Measurements from ENCODE around the gene USP10. TPM values are rescaled to one million over a fixed set of nuclear protein-coding genes. Genes with fewer than 3 reads are reported as not detected.

The USP10 gene
- total and polyA plus RNA-seq, 7 donors: 17.1 to 64.3 (median 43.9) TPM

DNA sequence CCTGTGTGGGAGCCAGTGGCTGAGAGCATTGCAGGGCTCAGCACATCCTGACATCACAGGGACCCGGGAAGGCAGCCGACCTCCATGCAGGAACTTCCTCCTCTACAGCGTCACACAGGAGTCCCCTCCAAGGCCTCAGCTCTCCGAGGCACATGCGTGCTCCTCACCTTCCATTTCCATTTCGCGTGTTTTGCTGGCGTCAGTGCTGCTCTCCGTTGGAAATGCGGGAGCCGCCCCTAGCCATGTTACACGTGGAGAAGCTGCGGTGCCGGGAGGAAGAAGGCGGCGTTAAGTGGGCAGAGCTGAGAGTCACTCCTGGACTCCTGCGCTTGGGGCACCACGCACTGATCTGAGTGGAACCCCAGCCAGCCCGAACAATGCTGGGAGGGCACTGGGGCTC, 94.8 kb downstream of the USP10 start:
- Histone ChIP-seq H3K4me1 (peaks cover 0 to 19% (median 17%) of the 10 kb centered on the region in 4 donors), H3K27ac (peak overlapping the region; percentile 74 to 85 (median 80)), H3K4me3 (peak overlapping the region in 3 of 4 donors; percentile 22 to 39 (median 31)), H3K36me3 (no peaks in the 10 kb centered on the region), H3K9me3 (no peaks in the 10 kb centered on the region), H3K27me3 (no peaks in the 10 kb centered on the region)
- no peak for TF ChIP-seq EP300 (IDR thresholded peaks at IDR 0.05)
- TF ChIP-seq POLR2AphosphoS5 (IDR thresholded peaks at IDR 0.05): no peak
- no peak for TF ChIP-seq POLR2A (IDR thresholded peaks at IDR 0.05)
- TF ChIP-seq, protein P1, sequence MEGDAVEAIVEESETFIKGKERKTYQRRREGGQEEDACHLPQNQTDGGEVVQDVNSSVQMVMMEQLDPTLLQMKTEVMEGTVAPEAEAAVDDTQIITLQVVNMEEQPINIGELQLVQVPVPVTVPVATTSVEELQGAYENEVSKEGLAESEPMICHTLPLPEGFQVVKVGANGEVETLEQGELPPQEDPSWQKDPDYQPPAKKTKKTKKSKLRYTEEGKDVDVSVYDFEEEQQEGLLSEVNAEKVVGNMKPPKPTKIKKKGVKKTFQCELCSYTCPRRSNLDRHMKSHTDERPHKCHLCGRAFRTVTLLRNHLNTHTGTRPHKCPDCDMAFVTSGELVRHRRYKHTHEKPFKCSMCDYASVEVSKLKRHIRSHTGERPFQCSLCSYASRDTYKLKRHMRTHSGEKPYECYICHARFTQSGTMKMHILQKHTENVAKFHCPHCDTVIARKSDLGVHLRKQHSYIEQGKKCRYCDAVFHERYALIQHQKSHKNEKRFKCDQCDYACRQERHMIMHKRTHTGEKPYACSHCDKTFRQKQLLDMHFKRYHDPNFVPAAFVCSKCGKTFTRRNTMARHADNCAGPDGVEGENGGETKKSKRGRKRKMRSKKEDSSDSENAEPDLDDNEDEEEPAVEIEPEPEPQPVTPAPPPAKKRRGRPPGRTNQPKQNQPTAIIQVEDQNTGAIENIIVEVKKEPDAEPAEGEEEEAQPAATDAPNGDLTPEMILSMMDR (IDR thresholded peaks at IDR 0.05): no peak
- intact Hi-C loops (cut with DNase I): loop anchor here (2.0 kb wide), 1 partner anchor 40 kb away; no protein-coding TSS in a partner anchor
- DNase-seq: peak; percentile 75
- WGBS, 2 donors: 89% methylated on average over 19 of the region's 19 CpGs

DNA sequence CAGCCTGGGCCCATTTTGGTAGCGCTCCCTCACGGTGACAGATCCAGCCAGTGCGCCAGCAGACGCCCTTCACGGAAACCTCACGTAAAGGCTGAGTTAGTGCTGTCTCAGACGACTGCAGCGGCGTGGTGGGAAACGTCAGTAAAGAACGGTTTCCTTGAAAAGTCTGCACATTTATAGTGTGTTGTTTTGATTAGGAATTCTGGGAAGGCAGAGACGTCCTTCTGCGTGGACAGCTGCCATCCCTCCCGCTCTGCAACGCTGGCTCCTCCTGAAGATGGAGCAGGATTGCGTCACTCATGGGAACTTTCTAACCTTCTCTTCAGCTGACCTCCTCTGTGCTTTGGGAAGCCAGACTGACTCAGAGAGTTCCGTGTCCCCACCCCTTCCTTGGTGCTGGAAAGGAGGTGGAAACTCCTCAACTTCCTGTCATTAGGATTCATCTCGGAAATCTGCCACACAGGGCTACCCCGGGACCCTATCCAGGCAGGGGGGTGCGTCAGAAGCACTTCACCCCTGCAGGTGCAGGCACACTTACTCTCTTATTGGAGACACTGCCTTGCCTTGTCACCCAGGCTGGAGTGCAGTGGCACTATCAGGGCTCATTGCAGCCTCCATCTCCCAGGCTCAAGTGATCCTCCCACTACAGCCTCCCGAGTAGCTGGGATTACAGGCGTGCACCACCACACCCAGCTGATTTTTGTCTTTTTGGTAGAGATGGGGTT, 95.7 kb downstream of the USP10 start:
- peak; percentile 97 for DNase-seq
- peak overlapping the region; percentile 74 to 85 (median 80) for H3K27ac ChIP-seq
- TF ChIP-seq POLR2A (IDR thresholded peaks at IDR 0.05): peak in 1 of 2 donors; percentile 19
- TF ChIP-seq POLR2AphosphoS5 (IDR thresholded peaks at IDR 0.05): peak; percentile 83 to 95 (median 83)
- TF ChIP-seq, protein P1 (IDR thresholded peaks at IDR 0.05): no peak
- TF ChIP-seq EP300 (IDR thresholded peaks at IDR 0.05): peak; percentile 60 to 98 (median 84)
- WGBS, 2 donors: 79 to 83% methylated on average over 22 of the region's 22 CpGs
- H3K36me3 ChIP-seq: no peaks in the 10 kb centered on the region
- intact Hi-C loops (cut with DNase I): loop anchor here (2.0 kb wide), 1 partner anchor 39 kb away; no protein-coding TSS in a partner anchor
- H3K4me3 ChIP-seq: peak overlapping the region; percentile 21 to 39 (median 26)
- H3K4me1 ChIP-seq: peaks cover 0 to 19% (median 17%) of the 10 kb centered on the region in 4 donors
- H3K9me3 ChIP-seq: no peaks in the 10 kb centered on the region
- no peaks in the 10 kb centered on the region for H3K27me3 ChIP-seq

DNA sequence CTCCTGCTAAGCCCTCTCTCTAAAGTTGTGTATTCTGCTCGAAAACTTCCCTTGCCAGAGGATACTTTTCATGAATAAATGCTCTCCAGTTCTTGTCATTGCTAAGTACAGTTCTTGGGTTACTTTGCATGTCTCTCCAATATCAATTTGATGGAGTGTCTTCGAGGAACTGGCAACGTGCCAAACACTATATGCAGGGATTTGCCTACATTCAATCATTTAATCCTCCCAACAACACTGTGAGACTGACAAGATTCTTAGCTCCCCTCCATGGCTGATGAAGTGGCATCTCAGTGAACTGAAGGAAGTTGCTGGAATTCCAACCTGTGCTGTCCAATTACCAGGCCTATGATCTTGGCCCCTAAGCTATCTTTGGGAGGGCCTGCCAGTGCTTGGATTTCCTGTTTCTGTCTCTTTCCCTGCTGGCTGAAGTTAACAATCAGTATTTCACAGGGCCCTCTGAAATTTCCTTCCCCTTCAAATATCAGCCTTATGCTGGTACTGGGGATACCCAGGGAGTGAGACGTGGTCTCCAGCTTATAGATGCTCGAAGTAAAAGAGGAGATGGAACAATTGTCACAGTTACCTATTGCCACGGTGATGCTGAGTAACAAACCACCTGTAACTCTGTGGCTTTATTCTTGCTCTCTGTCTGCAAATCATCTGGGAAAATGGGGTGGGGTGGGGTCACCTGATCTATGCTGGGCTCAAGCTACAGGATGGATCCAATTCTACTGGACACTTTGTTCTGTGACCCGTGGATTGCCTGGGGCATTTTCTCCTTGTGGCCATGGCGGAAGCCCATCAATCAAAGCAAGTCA, 100.6 kb downstream of the USP10 start:
- intact Hi-C loops (cut with DNase I): no loop called here
- WGBS, 2 donors: 79% methylated on average over 8 of the region's 8 CpGs

DNA sequence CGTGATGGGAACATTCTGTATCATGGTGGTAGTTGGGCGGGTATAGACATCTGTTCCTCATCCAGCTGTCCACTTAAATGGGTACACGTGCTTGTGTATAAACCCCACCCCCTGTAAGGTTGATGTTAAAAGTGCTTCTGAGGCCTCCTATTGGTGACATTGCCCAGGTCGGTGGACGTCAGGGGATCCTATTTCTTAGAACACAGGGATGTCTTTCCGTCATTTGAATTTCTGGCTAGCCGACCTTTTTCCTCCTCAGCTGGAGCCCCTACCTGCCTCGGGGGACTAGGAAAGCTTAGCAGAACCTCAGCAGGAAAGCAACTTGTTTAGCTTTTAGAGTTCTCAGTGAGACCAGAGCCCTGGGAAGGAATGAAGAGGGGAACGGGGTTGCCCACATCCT, 103.3 kb downstream of the USP10 start:
- 82 to 85% methylated on average over 9 of the region's 9 CpGs for WGBS, 2 donors
- TF ChIP-seq POLR2A (IDR thresholded peaks at IDR 0.05): no peak
- TF ChIP-seq, protein P1 (IDR thresholded peaks at IDR 0.05): no peak
- TF ChIP-seq EP300 (IDR thresholded peaks at IDR 0.05): no peak
- no peak for TF ChIP-seq POLR2AphosphoS5 (IDR thresholded peaks at IDR 0.05)
- H3K4me1 ChIP-seq: peaks cover 0 to 8% (median 0%) of the 10 kb centered on the region in 4 donors
- intact Hi-C loops (cut with DNase I): no loop called here
- no peak for DNase-seq
- no peak overlapping the region for H3K4me3 ChIP-seq
- H3K27ac ChIP-seq: no peak overlapping the region
- H3K27me3 ChIP-seq: no peaks in the 10 kb centered on the region
- H3K9me3 ChIP-seq: no peaks in the 10 kb centered on the region
- H3K36me3 ChIP-seq: no peaks in the 10 kb centered on the region

More for the DNA sequence above, 100.6 kb downstream of the USP10 start:
- Histone ChIP-seq H3K27ac (no peak overlapping the region), H3K36me3 (no peaks in the 10 kb centered on the region), H3K27me3 (no peaks in the 10 kb centered on the region), H3K4me3 (no peak overlapping the region), H3K9me3 (no peaks in the 10 kb centered on the region), H3K4me1 (peaks cover 0 to 6% (median 5%) of the 10 kb centered on the region in 4 donors)
- no peak for DNase-seq
- TF ChIP-seq, protein P1 (IDR thresholded peaks at IDR 0.05): no peak
- TF ChIP-seq POLR2AphosphoS5 (IDR thresholded peaks at IDR 0.05) (no peak), POLR2A (IDR thresholded peaks at IDR 0.05) (no peak), EP300 (IDR thresholded peaks at IDR 0.05) (no peak)

Data from sigmoid colon (tissue), 7 donors.